Activated CD4-positive, alpha-beta T cell treated with anti-CD3 and anti-CD28 coated beads, Interleukin-2, amount 50 U/mL, for 48 hours (primary cell): ENCODE results near the gene ACSL3.
"Not testable (repeated sequence)": the region's sequence is repeated elsewhere in the genome, so short reads cannot be mapped to it uniquely, and the experiment has no call there.

ENCODE experiments used
- DNase-seq, 2 experiments: peaks; one replicate each; pipeline ENCODE4 v3.0.0-alpha.2; 2020

ACSL3 gene

GRCh38 chr2:222915092-222915957 is 54.5 kb downstream of the ACSL3 start:
- DNase-seq, result no peak

DNA sequence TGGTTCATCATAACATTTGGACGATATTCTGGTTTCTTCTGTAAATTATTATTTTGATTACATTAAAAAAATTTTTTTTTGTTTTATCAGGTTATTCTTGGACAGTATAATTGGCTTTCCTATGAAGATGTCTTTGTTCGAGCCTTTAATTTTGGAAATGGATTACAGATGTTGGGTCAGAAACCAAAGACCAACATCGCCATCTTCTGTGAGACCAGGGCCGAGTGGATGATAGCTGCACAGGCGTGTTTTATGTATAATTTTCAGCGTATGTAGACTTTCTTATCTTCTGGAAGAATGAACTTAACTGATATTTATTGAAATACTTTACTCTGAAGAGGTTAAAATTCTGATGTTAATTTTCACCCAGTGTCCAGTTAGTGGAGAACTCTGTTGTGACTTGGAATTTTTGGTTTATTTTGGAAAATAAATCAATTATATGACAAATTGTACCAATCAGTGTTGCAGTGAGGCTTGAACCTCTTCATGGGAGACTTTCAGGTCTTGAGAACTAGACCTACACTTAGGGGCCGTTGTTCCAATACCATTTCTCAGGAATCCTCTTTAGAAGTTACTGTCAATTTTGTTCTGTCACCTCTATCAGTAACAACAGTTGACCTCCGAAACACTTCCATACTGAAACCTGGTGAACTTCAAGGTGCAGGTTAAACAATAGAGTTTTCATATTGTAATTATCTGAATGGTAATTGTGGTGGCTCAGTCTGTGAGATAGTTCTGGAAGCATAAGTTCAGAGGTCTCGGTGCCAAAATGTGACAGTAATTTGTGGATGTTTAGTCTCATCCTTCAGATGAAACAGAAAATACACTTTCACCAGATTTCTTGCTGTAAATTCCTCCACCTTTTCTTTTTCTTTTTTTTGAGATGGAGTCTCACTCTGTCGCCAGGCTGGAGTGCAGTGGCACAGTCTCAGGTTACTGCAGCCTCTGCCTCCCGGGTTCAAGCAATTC is 55.7 kb downstream of the ACSL3 start:
- DNase-seq, result no peak

DNA sequence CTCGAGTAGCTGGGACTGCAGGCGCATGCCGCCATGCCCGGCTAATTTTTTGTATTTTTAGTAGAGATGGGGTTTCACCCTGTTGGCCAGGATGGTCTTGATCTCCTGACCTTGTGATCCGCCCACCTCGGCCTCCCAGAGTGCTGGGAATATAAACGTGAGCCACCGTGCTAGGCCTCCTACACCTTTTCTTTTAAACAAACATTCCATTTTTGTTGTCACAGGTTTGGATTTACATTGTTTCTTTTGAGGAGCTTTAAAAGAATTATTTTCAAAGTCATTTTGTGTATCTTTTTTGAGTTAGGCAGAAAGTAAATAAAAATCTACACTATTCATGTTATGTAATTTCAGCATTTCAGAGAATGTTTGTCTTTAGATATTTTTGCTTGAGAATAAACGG is 56.4 kb downstream of the ACSL3 start:
- not testable (repeated sequence) for DNase-seq

GRCh38 chr2:222919841-222920526 is 59.1 kb downstream of the ACSL3 start:
- DNase-seq, result no peak

GRCh38 chr2:222920657-222921186 is 59.9 kb downstream of the ACSL3 start:
- DNase-seq, result no peak

- DNase-seq, result no peak
Measured at GRCh38 chr2:222922019-222922800, 61.4 kb downstream of the ACSL3 start.

DNA sequence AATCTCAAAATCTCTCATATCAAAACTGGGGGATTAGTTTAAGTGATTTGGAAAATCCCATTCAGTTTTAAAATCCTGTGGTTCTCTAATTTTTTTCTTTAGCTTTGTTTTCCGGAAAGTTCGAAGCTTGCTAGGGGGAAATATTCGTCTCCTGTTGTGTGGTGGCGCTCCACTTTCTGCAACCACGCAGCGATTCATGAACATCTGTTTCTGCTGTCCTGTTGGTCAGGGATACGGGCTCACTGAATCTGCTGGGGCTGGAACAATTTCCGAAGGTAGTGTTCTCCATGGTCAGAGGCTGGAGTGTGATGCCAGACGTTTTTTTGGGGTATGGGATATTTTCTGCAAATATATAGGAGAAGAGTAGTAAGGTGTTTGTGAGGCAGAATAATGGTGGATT is 66.1 kb downstream of the ACSL3 start:
- DNase-seq, result no peak

GRCh38 chr2:222927600-222927999 is 66.8 kb downstream of the ACSL3 start:
- no peak for DNase-seq

DNA sequence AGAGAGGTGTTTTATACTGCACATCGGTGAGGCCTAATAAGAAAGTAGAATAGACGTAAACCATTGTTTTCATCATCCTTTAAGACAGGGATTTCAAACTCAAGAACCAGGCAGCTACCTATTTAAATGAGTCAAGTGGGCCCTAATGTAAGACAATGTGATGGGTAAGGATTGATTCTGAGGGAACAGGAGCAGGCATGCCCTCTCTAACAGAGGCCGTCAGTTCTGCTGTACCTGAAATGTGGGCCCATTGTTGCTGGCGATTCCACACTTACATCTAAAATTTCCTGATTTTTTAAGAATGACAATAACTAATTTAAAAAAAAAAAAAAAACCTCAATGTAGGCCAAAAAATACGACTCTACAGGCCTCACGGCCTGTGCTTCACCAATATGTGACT is 67.5 kb downstream of the ACSL3 start:
- no peak for DNase-seq

DNA sequence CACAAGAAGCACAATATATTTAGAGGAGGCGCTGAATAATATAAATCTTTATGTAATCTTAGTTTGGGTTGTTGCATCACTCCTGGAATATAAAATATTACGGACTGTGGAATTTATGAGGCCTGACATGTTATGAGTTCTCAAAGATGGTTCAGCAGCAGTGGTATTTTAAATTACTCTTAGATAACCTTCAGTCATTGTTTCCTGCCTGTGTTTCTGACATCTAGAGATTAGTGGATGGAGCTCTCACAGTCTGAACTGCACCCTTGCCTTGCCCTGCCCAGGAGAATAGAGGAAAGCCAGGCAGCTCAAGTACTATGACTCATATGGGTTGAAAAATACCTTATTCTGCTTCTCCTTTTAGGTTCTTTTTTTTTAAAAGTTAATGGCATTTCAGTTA is 70.0 kb downstream of the ACSL3 start:
- DNase-seq, result no peak

- DNase-seq, result no peak
Measured at GRCh38 chr2:222931659-222932058, 70.8 kb downstream of the ACSL3 start.

DNA sequence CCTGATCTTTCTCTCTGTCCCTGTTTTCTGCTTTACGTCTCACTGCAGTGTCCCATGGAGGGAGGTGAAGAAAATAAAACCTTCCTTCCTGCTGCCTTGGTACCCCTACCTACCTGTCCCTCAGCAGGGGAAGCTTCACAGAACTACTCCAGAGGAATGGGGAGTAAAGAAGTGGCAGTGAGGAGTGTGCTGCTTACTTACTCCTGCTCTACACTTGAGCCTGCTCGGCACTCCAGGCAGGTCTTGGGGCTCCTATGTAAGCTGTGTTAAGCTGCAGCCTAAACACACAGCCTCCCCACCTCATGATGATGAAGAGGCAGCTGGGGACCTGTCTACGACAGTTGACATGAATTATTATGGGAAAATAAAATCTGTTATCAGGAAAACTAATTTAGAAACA is 72.6 kb downstream of the ACSL3 start:
- no peak for DNase-seq

GRCh38 chr2:222935688-222936298 is 75.0 kb downstream of the ACSL3 start:
- DNase-seq, result no peak

DNA sequence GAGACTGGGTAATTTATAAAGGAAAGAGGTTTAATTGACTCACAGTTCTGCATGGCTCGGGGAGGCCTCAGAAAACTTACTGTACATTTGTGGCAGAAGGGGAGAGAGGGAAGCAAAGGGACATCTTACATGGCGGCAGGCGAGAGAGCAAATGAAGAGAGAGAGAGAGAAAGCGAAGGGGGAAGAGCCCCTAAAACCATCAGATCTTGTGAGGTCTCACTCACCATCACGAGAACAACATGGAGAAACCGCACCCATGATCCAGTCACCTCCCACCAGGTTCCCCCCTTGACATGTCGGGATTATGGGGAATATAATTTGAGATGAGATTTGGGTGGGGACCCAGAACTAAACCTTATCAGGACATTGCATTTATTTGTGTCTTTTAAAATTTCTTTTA is 75.9 kb downstream of the ACSL3 start:
- DNase-seq, result no peak

DNA sequence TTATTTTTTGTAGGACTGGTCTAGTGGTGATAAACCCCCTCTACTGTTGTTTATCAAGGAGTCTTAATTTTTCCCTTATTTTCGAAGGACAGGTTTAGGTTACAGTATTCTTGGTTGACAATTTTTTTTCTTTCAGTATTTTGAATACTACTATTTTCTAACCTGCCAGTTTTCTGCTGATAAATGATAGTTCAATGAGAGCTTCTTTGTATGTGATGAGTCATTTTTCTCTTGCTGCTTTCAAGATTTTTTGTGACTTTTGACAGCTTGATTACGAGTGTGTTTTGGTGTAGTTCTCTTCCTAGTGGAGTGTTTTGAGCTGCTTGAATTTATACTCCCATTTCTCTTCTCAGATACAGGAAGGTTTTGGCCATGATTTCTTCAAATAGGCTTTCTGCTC is 77.5 kb downstream of the ACSL3 start:
- DNase-seq, result no peak

DNA sequence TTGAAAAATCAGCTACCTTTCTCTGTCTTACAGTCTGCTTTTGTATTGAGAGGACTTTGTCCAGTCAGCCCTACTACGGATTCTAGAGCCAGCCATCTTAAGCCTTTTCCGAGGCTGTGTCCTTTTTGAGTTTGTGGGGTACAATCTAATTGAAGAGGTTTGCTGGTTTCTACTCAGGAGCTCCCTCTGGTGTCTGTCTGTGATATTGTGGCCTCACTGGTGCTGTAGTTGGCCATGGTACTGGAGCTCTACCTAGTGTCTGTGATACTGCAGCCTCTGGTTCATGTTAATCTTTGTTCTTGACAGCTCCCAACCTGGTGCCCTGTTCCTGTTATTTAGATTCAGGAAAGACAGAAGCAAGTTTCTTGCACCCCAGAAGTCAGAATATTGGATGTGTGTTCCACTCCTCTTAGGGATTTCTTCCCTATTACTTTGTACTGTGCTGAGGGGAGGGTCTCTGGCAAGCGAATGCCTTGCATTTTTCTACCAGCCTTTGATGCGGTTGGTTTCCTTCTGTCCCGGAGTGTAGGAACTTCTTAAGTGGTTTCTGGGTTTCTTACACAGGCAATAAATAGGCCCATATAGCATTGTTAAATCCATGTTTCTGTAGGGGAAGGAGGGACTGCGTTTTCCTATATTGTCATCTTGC is 78.5 kb downstream of the ACSL3 start:
- peak; percentile 71 to 75 for DNase-seq

DNA sequence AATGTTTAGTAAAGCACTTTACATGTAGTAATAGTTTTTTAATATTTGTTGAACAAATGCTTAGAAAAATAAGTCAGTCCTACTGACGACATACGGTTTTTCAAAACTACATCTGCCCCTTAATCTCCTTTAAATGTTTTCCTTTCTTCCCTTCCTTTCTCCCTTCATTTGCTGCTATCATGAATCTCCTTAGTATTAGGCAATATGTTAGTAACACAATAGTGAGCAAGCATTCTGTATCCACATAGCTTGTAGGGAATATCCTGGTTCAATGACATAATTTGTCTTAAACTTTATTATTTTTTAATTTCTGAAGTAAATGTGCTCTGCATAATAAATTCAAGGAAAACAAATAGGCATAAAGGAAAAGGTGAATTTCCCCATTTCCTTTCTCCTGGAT is 79.1 kb downstream of the ACSL3 start:
- DNase-seq, result no peak

DNA sequence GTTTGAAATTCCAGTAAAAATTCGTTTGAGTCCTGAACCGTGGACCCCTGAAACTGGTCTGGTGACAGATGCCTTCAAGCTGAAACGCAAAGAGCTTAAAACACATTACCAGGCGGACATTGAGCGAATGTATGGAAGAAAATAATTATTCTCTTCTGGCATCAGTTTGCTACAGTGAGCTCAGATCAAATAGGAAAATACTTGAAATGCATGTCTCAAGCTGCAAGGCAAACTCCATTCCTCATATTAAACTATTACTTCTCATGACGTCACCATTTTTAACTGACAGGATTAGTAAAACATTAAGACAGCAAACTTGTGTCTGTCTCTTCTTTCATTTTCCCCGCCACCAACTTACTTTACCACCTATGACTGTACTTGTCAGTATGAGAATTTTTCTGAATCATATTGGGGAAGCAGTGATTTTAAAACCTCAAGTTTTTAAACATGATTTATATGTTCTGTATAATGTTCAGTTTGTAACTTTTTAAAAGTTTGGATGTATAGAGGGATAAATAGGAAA is 80.7 kb downstream of the ACSL3 start:
- DNase-seq, result no peak

DNA sequence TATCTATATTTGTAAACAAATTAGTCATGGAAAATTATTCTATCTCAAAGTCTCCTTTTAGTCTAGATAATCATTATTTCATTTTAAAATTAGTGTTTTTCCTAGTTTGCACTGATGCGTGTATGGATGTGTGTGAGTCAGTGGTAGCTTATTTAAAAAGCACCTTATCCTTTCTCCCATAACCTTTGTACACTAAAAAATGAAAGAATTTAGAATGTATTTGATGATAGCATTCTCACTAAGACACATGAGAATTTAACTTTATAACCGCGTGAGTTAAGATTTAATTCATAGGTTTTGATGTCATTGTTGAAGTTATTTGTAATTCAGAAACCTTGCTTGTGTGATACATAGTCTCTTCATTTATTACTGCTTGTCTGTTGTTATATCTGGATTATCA is 81.7 kb downstream of the ACSL3 start:
- DNase-seq, result no peak

DNA sequence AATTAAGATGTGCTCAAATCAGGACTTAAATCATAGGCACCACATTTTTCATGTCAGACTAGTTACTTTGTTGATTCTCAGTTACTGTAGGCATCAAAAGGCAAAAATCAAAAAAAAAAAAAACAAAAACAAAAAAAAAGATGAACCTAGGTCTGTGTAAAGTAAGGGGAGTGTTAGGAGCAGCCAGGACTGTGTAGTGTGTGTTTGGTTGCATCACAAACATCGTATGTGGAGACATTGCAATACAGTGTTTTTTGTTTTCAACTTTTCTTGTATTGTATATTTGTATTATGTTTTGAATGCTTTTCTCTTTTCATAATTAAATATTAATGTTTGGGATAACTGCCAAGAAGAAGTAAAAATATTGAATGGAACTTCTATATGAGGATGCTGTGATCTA is 82.1 kb downstream of the ACSL3 start:
- DNase-seq, result no peak

GRCh38 chr2:222943820-222944219 is 83.0 kb downstream of the ACSL3 start:
- DNase-seq, result no peak
